NB4 (cell line): ENCODE results near the gene TMEM131L.

Experiments
- DNase-seq: peaks from one replicate; pipeline ENCODE4 v3.0.0; 2010; ENCODE audit warnings: low read depth
- H3K4me3 ChIP-seq: one replicate; pipeline ENCODE4 v1.5.1; 2011; ENCODE audit warnings: mild to moderate bottlenecking, low read depth, low read length, moderate library complexity
- MYC ChIP-seq: IDR thresholded peaks from 2 replicates; pipeline ENCODE4 v1.6.1; 2011; ENCODE audit warnings: low read depth, low read length
- POLR2A ChIP-seq: IDR thresholded peaks from 2 replicates; pipeline ENCODE4 v1.6.1; 2011; ENCODE audit warnings: mild to moderate bottlenecking; ENCODE audit not compliant: insufficient read length; ENCODE audit errors: extremely low read depth
- TF ChIP-seq, protein P1 (sequence below): IDR thresholded peaks from one replicate; pipeline ENCODE4 v1.5.1; 2012; ENCODE audit warnings: low read depth, low read length
- TF ChIP-seq, protein P2 (sequence below): IDR thresholded peaks from 2 replicates; pipeline ENCODE4 v1.6.1; 2011; ENCODE audit warnings: low read depth, low read length

The TMEM131L gene

DNA sequence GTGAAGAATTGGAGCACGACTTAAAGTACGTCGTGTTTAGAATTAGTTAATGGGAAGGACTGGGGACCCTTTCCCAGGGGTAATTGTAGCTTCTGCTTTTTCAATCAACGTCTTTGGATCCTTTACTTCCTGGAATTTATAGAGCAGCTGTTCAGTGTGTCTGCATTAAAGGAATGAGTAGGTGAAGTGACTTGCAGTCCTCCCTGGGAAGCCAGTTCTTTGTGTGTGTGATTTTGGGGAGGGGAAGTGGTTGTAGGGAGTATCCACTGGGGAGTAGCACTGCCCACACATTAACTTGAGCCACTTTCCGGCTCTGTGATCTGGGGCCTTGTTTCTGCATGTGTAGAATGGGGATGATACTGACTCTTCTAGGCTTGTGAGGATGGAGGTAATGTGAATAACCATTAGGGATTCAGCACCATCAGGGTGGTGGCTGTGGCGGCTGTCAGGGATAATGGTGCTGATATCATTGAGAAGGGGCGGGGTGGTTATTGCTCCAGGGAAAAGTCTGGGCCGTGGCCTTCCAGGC lies 54.7 kb downstream of the TMEM131L start:
- DNase-seq, result peak; percentile 97
- H3K4me3 ChIP-seq, result no peak overlapping the region
- no peak for TF ChIP-seq MYC
- TF ChIP-seq, protein P1, sequence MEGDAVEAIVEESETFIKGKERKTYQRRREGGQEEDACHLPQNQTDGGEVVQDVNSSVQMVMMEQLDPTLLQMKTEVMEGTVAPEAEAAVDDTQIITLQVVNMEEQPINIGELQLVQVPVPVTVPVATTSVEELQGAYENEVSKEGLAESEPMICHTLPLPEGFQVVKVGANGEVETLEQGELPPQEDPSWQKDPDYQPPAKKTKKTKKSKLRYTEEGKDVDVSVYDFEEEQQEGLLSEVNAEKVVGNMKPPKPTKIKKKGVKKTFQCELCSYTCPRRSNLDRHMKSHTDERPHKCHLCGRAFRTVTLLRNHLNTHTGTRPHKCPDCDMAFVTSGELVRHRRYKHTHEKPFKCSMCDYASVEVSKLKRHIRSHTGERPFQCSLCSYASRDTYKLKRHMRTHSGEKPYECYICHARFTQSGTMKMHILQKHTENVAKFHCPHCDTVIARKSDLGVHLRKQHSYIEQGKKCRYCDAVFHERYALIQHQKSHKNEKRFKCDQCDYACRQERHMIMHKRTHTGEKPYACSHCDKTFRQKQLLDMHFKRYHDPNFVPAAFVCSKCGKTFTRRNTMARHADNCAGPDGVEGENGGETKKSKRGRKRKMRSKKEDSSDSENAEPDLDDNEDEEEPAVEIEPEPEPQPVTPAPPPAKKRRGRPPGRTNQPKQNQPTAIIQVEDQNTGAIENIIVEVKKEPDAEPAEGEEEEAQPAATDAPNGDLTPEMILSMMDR, result no peak
- TF ChIP-seq, protein P2, sequence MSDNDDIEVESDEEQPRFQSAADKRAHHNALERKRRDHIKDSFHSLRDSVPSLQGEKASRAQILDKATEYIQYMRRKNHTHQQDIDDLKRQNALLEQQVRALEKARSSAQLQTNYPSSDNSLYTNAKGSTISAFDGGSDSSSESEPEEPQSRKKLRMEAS, result peak; percentile 37; the same call in 1 of the 2 replicates

DNA sequence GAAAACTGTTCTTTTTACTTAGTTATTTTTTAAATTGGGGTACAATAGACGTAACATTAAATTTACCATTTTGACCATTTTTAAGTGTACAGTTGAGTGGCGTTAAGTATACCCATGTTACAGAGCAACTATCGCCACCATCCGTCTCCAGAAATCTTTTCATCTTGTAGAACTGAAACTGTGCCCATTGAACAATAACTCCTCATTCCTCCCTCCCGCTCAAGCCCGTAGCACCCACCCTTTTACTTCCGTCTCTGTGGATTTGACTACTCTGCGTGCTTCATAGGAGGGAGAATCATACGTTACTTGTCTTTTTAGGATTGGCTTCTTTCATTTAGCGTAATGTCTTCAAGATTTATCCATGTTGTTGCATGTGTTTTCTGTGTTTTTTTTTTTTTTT lies 55.3 kb downstream of the TMEM131L start:
- DNase-seq, result no peak
- H3K4me3 ChIP-seq, result no peak overlapping the region
- TF ChIP-seq, protein P1, result no peak
- TF ChIP-seq, protein P2, result no peak
- TF ChIP-seq POLR2A, result no peak
- TF ChIP-seq MYC, result no peak

DNA sequence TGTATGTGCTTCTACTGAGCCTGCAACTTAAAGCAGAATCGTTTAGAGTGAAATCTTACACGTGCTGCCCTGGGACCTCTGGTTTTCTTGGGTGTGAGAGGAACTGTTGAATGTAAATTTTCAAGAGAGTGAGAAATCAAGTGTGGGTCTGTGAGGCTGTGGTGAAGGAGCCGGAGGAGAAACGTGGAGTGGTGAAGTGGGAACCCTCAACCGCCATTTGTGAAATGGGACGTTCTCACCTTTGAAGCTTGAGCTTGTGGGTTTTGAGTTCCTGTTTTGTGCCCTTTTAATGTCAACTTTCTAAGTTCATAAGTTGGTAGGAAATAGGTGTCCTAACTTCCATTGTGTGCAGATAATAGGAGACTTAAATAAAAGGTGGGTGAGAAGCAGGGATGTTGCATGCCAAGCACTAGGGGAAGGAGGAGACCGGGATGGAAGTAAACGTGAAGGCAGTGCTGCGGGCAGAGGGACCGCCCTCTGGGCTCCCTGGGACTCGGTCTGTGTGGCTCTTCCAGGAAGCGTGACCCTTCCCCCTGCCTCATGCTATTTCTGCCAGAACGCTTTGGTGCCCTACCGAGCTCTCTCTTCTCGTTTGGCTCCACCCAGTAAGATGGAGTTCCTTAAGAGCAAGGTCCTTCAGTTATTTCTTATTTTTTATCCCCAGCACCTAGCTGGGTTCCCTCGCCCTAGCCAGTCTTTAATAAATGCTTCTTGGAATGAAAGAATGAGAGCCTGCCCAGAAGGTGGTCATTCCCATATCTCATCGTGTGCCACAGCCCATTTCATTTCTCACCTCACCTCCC lies 56.0 kb downstream of the TMEM131L start:
- peak; percentile 54 for DNase-seq
- TF ChIP-seq, protein P1, result no peak
- TF ChIP-seq POLR2A (no peak), MYC (no peak)
- TF ChIP-seq, protein P2, result no peak
- H3K4me3 ChIP-seq, result no peak overlapping the region

DNA sequence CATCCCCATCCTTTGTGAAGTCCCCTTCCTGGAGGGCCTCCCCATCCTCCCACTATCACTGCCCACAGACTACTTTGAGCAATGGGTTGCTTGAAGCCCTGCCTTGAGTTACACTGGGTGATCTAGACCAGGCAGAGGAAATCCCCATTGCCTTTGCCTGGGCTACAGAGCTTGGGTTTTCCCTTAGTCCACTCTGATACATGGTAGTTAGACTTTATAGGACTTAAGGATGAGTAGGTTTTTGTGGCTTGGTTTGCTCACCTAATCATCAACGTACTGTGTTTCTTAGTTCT lies 56.6 kb downstream of the TMEM131L start:
- no peak overlapping the region for H3K4me3 ChIP-seq
- DNase-seq, result no peak
- TF ChIP-seq MYC (no peak), POLR2A (no peak)
- TF ChIP-seq, protein P1, result no peak
- TF ChIP-seq, protein P2, result no peak

DNA sequence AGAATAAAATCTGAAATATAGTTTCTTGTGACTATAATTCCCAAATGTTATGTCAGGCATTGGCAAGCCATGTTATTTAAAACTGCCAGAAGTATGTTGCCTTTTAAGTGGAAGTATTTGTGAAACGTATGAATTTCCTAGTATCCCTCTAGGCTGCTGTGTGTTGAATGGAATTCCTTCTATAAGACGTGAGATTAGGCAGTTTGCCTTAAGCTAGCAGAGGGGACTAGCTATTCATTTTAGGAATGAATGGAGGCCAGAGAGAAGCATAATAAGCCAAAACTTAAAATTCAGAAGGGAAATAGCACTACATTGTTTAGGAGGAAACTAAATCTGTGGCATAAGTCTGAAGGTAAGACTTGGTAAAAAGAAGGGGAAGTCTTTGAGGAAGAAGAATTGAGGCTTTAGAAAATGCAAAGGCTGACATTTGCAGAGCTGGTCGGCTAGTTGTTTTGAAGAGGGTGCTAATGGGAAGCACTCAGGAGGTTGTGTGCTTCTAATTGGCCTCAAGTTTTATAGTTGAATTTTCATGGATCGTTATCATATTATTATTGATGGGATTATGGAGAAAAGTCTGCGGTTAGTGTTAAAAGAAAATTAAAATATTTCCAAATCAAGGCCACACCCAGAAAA lies 57.1 kb downstream of the TMEM131L start:
- TF ChIP-seq MYC, result no peak
- no peak for TF ChIP-seq POLR2A
- TF ChIP-seq, protein P1, result no peak
- TF ChIP-seq, protein P2, result no peak
- no peak overlapping the region for H3K4me3 ChIP-seq
- no peak for DNase-seq
